Gastroesophageal sphincter (tissue), 4 donors: ENCODE data around the gene NOS3. TPM values are rescaled to one million over a fixed set of nuclear protein-coding genes. Genes with fewer than 3 reads are reported as not detected.

Experiments used
- ATAC-seq: fragments of 150-250 bp; one replicate; pipeline ENCODE4 v1.9.1; 2016; ENCODE audit warnings: mild to moderate bottlenecking, moderate library complexity
- H3K27ac ChIP-seq, 4 donors: fragments of 200-600 bp; sonication (generic) in 3 of 4; 1 replicate in 3 of 4; 2 replicates in 1 of 4; pipeline ENCODE4 v1.5.1; 2016 to 2019
- H3K27me3 ChIP-seq: fragments of 200-600 bp; sonication (generic); one replicate; pipeline ENCODE4 v1.5.1; 2019
- H3K36me3 ChIP-seq, 2 donors: fragments of 200-600 bp; sonication (generic); one replicate each; pipeline ENCODE4 v1.5.1; 2019; ENCODE audit warnings: control low read depth in 1 of 2
- H3K4me1 ChIP-seq, 3 donors: fragments of 200-600 bp; sonication (generic); 1 replicate in 2 of 3; 2 replicates in 1 of 3; pipeline ENCODE4 v1.5.1; 2016 to 2019; ENCODE audit warnings: control low read depth in 2 of 3
- H3K4me3 ChIP-seq, 2 donors: fragments of 200-600 bp; sonication (generic); one replicate each; pipeline ENCODE4 v1.5.1; 2019; ENCODE audit warnings: mild to moderate bottlenecking in 1 of 2, moderate library complexity in 1 of 2
- H3K9me3 ChIP-seq, 3 donors: fragments of 200-600 bp; sonication (generic); one replicate each; pipeline ENCODE4 v1.5.1; 2017 to 2019; ENCODE audit warnings: control low read depth in 2 of 3
- CTCF ChIP-seq, 4 experiments: fragments of 200-600 bp in 2 of 4; fragments of 450-650 bp in 2 of 4; sonication (generic) in 1 of 4; IDR thresholded peaks; one replicate each; pipeline ENCODE4 v1.5.1; 2017 to 2019; ENCODE audit warnings: antibody characterized with exemption in 4 of 4, mild to moderate bottlenecking in 2 of 4, moderate library complexity in 2 of 4
- EP300 ChIP-seq: sonication (generic); formaldehyde crosslinking; IDR thresholded peaks from one replicate; pipeline ENCODE4 v1.6.1; 2017; ENCODE audit warnings: antibody characterized with exemption, mild to moderate bottlenecking
- POLR2A ChIP-seq, 2 donors: fragments of 450-650 bp; IDR thresholded peaks; one replicate each; pipeline ENCODE4 v1.6.1; 2017; ENCODE audit warnings: antibody characterized with exemption in 2 of 2, mild to moderate bottlenecking in 2 of 2, moderate library complexity in 1 of 2
- POLR2AphosphoS5 ChIP-seq: sonication (generic); formaldehyde crosslinking; IDR thresholded peaks from one replicate; pipeline ENCODE4 v1.6.1; 2017; ENCODE audit warnings: antibody characterized with exemption
- WGBS, 2 donors: methylation state at CpG; one replicate each; pipeline ENCODE4 v1.1.5; 2018; ENCODE audit warnings: low coverage in 1 of 2; 5-methylcytosine and 5-hydroxymethylcytosine counted together
- total RNA-seq, 4 donors: library from RNA; depleted of rRNA; stranded (reverse); fragments of >200 nt; gene quantifications; one replicate each; pipeline ENCODE4 v1.1.0, GENCODE V29; 2016

The NOS3 gene
- total RNA-seq, 4 donors from 2014 or later, result 6.8 to 29.4 (median 13.5) TPM

- Histone ChIP-seq H3K36me3 (peaks cover 0 to 22% of the 10 kb centered on the region in 2 donors), H3K4me1 (peaks cover 0 to 23% (median 4%) of the 10 kb centered on the region in 3 donors)
These were observed 37.5 kb downstream of the NOS3 start, which contains the start of gene ABCB8 for GRCh38 chr7:151028131-151028947. ABCB8 (plus strand) TSS chr7:151028450; CDS start chr7:151028516, 66 bp downstream.

GRCh38 chr7:151028948-151029501 lies 38.2 kb downstream of the NOS3 start:
- Histone ChIP-seq H3K4me1 (peaks cover 0 to 23% (median 4%) of the 10 kb centered on the region in 3 donors), H3K4me3 (peak overlapping the region; percentile 37 to 73), H3K9me3 (no peaks in the 10 kb centered on the region), H3K36me3 (peaks cover 0 to 28% of the 10 kb centered on the region in 2 donors), H3K27ac (peak overlapping the region; percentile 16 to 90 (median 84)), H3K27me3 (peaks cover 1% of the 10 kb centered on the region)
- no peak for ATAC-seq
- TF ChIP-seq POLR2AphosphoS5, result no peak
- no peak for TF ChIP-seq EP300
- no peak for TF ChIP-seq POLR2A (IDR thresholded peaks at IDR 0.05)
- WGBS, 2 donors, result 48 to 92% methylated on average over 2 to 14 of the region's 17 CpGs

More at GRCh38 chr7:151028131-151028947, 37.5 kb downstream of the NOS3 start, which contains the start of gene ABCB8:
- Histone ChIP-seq H3K27ac (peak within 1 kb of the TSS; percentile 16 to 90 (median 84)), H3K9me3 (no peaks in the 10 kb centered on the region), H3K27me3 (peaks cover 8% of the 10 kb centered on the region), H3K4me3 (peak within 1 kb of the TSS; percentile 37 to 73)
- TF ChIP-seq POLR2AphosphoS5 (peak; percentile 48), POLR2A (IDR thresholded peaks at IDR 0.05) (peak; percentile 15 to 16), CTCF (IDR thresholded peaks at IDR 0.05) (peak in 2 of 4 experiments; percentile 47 to 66), EP300 (no peak)
- peak; percentile 97 for ATAC-seq
- WGBS, 2 donors, result 0% methylated on average over 5 of the region's 53 CpGs; no CpG with 5 or more reads in 1 of the 2 donors

- TF ChIP-seq POLR2AphosphoS5, result peak; percentile 6
- TF ChIP-seq POLR2A (IDR thresholded peaks at IDR 0.05), result no peak
- Histone ChIP-seq H3K36me3 (peaks cover 0 to 48% of the 10 kb centered on the region in 2 donors), H3K27me3 (no peaks in the 10 kb centered on the region), H3K4me1 (peaks cover 0 to 23% (median 4%) of the 10 kb centered on the region in 3 donors), H3K4me3 (no peak overlapping the region), H3K9me3 (no peaks in the 10 kb centered on the region), H3K27ac (no peak overlapping the region)
- 75 to 100% methylated on average over 3 to 4 of the region's 4 CpGs for WGBS, 2 donors
- ATAC-seq, result no peak
These were observed 40.2 kb downstream of the NOS3 start for GRCh38 chr7:151031011-151031410.

GRCh38 chr7:151032936-151033863 lies 42.4 kb downstream of the NOS3 start:
- 58 to 80% methylated on average over 3 to 4 of the region's 17 CpGs for WGBS, 2 donors

More at GRCh38 chr7:151032936-151033863, 42.4 kb downstream of the NOS3 start:
- Histone ChIP-seq H3K27ac (no peak overlapping the region), H3K4me1 (peaks cover 0 to 17% (median 4%) of the 10 kb centered on the region in 3 donors), H3K9me3 (no peaks in the 10 kb centered on the region), H3K36me3 (peaks cover 0 to 68% of the 10 kb centered on the region in 2 donors), H3K27me3 (no peaks in the 10 kb centered on the region), H3K4me3 (no peak overlapping the region)
- TF ChIP-seq CTCF (IDR thresholded peaks at IDR 0.05) (no peak), EP300 (no peak), POLR2A (IDR thresholded peaks at IDR 0.05) (no peak), POLR2AphosphoS5 (no peak)
- no peak for ATAC-seq
